ENCODE results near the gene SNX4.

GRCh38 chr3:125437631-125438435 lies 82.2 kb downstream of the SNX4 start:
- TF ChIP-seq CTCF (IDR thresholded peaks at IDR 0.05; ENCODE audit: borderline replicate concordance, extremely low read depth, low read length, poor library complexity, severe bottlenecking) (peak; percentile 93), EZH2 (IDR thresholded peaks at IDR 0.05; ENCODE audit: borderline replicate concordance, low read depth, low read length, severe bottlenecking) (no peak)
